Activated CD8-positive, alpha-beta memory T cell treated with anti-CD3 and anti-CD28 coated beads, Interleukin-2, amount 50 U/mL, for 4 hours (primary cell): Measurements from ENCODE around the gene TAL1.
"Not testable (repeated sequence)": the region's sequence is repeated elsewhere in the genome, so short reads cannot be mapped to it uniquely, and the experiment has no call there.

ENCODE experiments used
- DNase-seq: peaks from one replicate; pipeline ENCODE4 v3.0.0-alpha.2; 2020

The TAL1 gene

GRCh38 chr1:47232187-47232874 is at the start of gene TAL1:
Gene TAL1 (minus strand): TSS chr1:47232225. CDS start chr1:47225888, 6,337 bp downstream.
- no peak for DNase-seq

GRCh38 chr1:47280142-47280541 is 48.1 kb upstream of the TAL1 start:
- no peak for DNase-seq

- DNase-seq, result no peak
Measured at GRCh38 chr1:47276850-47277249, 44.8 kb upstream of the TAL1 start.

GRCh38 chr1:47275811-47276210 is 43.8 kb upstream of the TAL1 start:
- DNase-seq, result not testable (repeated sequence)

- not testable (repeated sequence) for DNase-seq
Measured at GRCh38 chr1:47265529-47265928, 33.5 kb upstream of the TAL1 start.

- DNase-seq, result peak; percentile 19
Measured at GRCh38 chr1:47262787-47263413, 30.9 kb upstream of the TAL1 start.

GRCh38 chr1:47257224-47257623 is 25.2 kb upstream of the TAL1 start:
- no peak for DNase-seq

GRCh38 chr1:47252795-47253194 is 20.8 kb upstream of the TAL1 start:
- no peak for DNase-seq

- no peak for DNase-seq
Measured at GRCh38 chr1:47252369-47252768, 20.3 kb upstream of the TAL1 start.

GRCh38 chr1:47249755-47250154 is 17.7 kb upstream of the TAL1 start:
- no peak for DNase-seq

GRCh38 chr1:47244339-47244862 is 12.4 kb upstream of the TAL1 start:
- DNase-seq, result no peak

GRCh38 chr1:47243910-47244309 is 11.9 kb upstream of the TAL1 start:
- no peak for DNase-seq

GRCh38 chr1:47241114-47242113 is 9.4 kb upstream of the TAL1 start:
- DNase-seq, result no peak

- DNase-seq, result no peak
Measured at GRCh38 chr1:47238935-47239592, 7.0 kb upstream of the TAL1 start.

GRCh38 chr1:47235806-47236205 is 3.8 kb upstream of the TAL1 start:
- no peak for DNase-seq

- no peak for DNase-seq
Measured at GRCh38 chr1:47235241-47235681, 3.2 kb upstream of the TAL1 start.

- DNase-seq, result no peak
Measured at GRCh38 chr1:47233186-47233585, 1.2 kb upstream of the TAL1 start.

GRCh38 chr1:47231301-47232186 is 481 bp downstream of the TAL1 start:
- DNase-seq, result no peak

GRCh38 chr1:47230692-47231300 is 1.2 kb downstream of the TAL1 start:
- no peak for DNase-seq

GRCh38 chr1:47229886-47230691 is 1.9 kb downstream of the TAL1 start:
- no peak for DNase-seq
